NCI-H524 (cell line): ENCODE measurements around the gene TPP2.

Experiments
- DNase-seq, 2 experiments: peaks; one replicate each; lab custom pipeline; 2025; lab: John Stamatoyannopoulos, UW

The TPP2 gene

DNA sequence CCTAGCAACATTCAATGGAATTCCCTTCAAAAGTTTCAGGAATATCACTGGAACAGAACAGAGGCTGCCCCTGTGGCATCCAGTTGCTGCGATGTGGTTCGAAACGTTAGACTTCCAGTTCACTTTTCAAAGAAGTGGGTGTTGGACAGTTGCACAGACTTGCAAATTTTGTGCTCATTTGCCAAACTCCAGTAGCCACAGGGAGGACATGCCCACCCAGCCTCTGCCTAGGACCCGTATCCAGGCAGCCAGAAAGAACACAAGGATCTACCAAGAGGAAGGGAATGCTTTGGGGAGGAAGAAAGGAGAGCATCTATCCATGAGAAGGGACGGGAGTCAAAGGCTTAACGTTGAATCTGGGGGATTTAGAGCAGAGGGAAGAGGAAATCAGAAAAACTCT, 98.2 kb downstream of the TPP2 start, which contains the start of gene METTL21C:
TSS of gene METTL21C (minus strand) at position 108 of the 400 bp plus-strand sequence. CDS start 546 bp downstream, outside the sequence.
- DNase-seq, result no peak

DNA sequence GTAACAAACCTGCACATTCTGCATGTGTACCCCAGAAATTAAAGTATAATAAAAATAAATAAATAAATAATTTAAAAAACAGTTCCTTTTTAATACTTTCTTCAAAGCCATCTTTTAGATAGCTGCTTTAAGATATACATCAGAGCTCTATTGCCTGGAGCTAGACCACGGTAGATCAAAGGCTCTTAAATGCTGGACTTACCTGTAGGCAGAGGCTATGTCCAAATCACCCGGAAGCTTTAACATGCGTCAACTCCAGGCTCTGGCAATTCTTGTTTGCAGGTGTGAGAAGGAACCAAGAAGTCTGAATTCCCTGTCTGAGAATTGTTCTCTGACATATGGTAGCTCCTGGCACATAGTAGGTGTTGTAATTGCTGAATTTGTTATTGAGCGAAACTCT, 99.7 kb downstream of the TPP2 start:
- no peak for DNase-seq

DNA sequence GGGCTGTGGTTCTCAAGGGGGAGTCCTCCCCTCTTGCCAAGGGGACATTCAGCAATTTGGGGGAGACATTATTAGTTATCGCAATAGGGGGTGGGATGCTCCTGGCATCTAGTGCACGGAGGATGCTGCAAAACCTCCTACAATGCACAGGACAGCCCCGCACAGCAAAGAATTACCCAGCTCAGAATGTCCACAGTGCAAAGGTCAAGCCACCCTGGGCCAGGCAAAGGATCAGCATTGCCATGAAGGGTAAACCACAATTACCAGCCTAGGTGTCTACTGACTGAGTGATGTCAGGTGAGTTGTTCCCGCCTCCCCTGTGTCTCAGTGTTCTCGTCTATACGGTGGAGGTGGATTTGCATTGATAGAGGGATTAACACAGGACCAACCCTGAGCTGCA, 100.5 kb downstream of the TPP2 start:
- no peak for DNase-seq

DNA sequence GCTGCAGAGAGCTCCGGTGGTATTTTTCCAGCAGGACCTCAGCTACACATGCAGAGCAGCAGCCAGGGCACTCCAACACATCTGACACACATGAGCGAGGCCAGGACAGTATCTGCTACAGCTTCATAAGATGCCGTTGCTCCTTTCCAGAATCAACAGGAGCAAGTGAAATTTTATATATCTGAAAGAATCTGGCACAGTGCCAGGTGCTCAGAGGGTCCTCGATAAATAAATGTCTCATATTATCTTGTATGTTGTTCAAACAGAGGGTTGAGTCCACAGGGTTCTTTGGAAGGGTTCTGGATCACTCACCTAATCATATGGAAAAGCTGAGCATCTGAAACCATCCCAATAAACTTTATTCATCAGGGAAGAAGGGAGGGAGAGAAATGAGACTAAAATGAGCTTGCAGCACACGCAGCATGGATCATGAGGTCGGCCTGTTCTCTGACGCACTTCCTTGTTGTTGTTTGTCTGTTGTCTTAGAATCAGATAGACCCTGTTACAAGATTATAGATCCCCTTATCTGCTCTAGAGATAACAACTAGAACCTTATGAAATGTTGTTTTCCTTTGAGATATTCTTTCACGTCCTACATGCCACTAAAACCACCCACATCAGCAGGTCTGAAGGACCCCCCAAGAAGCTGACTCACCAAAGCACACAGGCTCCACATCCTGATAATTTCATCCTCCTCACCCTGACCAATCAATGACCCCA, 101.3 kb downstream of the TPP2 start:
- DNase-seq, result no peak

DNA sequence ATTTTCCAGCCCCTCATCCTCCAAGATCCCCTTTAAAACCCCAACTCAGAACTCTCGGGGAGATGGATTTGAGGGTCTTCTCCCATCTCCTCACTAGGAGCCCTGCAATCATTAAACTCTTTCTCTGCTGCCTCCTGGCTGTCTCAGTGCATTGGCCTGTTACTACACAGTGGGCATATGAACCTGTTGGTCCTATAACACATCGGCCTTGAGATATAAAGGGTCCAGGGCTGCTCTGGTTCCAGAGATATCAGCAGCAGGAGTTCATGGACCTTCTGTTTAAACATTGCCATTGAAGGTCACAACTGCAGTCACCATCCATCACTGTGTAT, 101.8 kb downstream of the TPP2 start:
- DNase-seq, result no peak

DNA sequence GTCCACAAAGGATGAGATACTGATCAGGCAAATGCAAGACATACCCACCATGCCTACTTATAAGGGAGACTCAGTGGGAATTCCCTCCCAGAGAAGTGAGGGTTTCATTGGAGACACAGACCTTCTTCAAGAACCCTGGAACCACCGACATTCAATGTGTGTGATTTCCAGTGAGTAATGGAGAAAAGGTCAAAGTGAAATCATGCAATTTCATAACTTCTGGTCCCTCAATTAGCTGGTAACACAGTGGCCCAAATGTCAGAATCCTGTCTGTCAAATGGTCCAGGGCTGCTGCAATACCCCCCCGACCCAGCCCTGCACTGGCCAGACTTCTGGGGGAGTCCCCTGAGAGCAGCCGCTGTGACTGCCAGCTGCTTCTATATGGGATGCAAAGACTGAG, 102.7 kb downstream of the TPP2 start:
- peak; percentile 27 to 36 for DNase-seq

DNA sequence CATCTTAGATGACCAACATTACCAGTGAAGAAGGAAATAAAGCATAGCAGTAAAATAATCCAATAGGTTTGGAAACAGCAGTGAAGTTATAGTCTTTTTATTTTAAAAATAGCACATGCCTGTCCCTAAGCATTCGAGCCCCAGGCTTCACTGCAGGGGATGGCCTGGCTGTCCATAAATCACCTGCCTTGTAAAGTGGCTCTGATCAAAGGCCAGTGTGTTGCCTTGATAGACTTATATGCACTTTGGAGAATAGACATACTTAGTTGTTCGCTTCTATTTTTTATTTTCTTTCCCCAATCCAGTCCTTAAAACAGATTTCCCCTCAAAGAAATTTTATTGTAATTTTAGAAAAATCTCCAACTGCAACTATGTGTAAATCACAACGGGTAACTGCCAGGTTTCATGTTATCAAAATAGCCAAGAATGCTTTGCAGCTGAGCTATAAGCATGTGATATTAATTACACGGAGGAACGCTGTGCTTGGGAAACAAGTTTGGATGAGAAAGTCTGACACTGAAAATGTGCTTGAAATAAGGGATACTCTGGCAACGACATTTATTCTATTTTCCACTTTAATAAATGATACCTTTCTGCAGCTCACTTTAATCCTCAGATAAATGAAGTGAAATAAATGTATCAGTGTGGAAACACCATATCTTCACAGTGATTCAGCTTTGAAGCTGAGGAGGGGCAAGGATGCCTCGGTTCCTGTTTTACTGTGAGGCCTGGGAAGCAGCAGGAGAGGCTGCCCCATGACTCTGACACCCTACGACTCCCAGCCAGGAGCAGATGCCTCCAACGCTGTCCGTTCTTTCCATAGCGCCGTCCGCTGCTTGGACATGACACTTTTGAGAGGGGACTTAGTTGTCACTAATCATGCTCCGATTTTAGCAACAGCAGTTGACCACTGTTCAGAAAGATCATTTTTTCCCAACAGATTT, 103.6 kb downstream of the TPP2 start:
- no peak for DNase-seq

DNA sequence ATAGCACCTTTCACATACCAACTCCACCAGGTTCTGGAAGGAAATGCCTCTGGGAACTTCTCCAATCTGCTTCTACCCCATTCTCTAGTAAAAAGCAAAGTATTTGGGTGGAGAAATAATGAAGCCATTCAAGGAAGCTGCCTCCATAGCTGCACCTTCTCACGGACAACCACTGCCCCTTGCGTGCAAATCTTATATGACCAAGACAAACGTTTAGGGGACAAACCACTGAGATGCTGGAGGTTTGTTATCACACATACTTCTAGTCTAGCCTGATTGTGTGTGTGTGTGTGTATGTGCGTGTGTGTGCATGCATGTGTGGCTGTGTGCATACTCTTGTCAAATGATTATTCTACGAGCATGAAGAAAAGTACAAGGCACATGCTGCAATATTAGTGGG, 104.5 kb downstream of the TPP2 start:
- DNase-seq, result no peak

DNA sequence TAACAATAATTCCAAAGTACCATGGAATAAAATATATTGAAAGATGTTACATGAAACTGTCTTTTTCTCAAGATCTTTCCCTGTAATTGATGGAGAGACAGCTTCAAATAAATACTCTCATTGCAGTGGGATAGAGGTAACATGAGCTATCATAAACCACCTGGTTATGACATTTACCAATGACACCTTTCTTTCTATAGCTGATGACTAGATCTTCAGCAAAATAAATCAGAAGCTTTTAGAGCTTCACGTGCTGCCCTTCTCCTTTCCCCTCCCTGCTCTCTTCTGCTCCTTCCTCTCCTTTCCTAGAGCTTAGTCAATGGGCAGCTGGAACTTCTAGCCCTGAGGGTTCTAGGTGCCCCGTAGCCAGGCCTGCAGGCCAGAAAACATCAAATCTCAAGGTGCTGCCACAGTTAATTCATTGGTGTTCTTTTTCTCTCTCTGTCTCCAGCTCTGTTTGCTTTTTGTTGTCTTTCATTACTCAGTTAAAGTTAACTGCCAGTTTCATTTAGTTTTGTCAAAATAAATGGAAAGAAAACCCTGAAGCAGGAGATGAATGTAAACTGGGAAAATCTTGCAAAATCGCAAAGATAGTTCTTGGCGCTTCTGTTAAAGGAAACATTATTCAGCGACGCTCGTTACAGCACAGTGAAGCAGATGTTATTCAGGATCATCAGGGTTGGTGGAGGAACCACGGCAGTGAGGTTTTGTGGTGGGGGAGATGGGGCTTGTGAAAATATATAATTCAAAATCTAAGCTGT, 106.4 kb downstream of the TPP2 start:
- no peak for DNase-seq

DNA sequence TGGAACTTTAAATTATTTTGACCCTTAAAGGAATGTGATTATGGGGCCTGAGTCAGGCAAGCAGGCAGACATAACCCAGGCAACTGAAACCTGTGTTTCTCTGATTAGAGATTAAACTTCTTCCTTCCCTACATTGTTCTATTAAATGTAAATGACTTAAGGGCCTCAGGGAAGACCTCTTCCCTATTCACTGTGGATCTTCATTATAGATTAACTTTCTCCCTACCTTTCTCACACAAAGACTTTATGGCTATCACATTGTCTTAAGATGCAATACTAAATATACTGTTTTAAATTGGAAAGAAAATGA, 106.9 kb downstream of the TPP2 start:
- DNase-seq, result no peak

DNA sequence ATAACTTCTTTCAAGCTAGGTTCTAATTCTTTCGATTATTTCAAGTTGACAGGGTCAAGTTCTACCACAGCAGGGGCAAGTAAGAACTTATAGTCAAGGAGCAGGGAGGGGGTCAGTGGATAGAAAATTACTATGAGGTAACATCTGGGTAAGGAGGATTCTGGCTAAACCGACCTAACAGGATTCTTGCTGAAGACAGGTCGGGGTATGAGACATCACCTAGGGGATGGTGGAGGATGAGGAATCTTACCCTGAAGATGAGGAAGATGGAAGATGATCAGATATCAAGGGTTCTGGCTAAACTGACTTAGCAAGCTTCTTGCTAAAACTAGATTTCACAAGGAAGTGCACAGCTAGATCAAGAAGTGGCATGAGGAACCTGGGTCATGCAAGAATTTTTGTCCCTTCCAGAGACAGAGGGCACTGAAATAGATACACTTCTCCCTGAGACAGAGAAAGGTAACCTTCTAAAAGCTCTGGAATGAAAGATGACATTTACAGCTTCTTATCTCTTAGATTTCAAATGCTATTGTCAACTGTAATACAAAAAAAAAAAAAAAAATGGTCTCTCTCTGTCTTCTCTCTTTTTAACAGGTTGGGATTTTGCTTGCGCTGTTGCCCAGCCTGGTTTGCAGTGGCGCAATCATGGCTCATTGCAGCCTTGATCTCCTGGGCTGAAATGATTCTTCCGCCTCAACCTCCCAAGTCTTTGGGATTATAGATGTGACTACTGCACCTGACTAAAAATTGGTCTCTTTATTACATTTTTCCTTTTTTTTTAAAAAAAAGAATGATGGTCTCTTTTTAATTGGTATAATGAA, 107.7 kb downstream of the TPP2 start:
- DNase-seq, result no peak

DNA sequence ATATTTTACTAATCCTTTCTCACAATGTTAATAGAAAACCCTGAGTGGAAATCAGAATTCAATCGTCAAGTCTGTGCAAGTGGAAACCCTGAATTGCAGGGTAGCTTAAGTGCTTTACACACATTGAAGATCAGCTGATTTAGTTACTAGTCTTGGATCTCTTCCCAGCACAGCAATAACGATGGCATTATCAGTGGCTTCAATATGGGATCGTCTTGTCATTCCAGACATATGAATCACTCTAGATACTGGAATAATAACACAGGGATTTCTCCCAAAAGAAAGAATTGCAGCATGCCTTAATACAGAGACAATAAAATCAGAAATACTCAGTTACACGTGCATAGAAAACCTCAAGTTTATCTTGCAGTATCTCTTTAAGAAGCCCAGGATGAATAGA, 110.7 kb downstream of the TPP2 start:
- no peak for DNase-seq

DNA sequence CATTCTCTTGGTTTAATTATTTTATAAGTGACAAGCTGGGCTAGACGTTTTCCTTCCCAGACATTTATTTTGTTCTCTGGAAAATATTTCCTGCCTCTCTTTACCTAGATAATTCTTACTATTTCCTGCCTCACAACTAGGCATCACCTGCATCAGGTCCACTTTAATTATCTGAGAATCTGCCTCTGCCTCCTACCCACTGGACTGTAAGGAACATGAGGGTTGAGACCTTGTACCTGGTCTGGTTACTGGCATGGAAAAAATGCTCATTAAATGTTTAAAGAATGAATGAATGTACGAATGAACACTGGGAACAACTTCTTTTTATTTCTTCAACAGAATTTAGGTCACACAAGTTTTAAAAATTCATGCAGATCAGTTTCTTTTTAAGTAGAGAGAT, 111.4 kb downstream of the TPP2 start:
- no peak for DNase-seq

DNA sequence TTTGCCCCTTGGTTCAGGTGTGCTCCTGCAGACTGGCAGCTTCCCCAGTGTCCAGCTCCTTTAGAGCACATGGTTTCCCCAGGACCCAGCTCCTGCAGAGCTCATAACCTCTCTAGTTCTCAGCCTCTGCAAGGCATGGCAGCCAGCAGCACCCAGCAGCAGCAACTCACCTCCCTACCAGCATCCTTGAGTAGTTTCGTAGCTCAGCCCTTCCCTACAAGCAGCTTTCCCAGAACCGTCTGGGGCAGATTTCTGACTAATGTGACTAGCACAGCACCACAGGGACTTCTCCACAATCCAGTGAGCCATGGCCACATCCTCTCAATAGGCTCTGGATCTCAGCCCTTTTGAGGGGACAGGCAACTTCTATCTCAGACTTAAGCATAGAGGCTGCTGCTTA, 112.2 kb downstream of the TPP2 start:
- DNase-seq, result no peak

DNA sequence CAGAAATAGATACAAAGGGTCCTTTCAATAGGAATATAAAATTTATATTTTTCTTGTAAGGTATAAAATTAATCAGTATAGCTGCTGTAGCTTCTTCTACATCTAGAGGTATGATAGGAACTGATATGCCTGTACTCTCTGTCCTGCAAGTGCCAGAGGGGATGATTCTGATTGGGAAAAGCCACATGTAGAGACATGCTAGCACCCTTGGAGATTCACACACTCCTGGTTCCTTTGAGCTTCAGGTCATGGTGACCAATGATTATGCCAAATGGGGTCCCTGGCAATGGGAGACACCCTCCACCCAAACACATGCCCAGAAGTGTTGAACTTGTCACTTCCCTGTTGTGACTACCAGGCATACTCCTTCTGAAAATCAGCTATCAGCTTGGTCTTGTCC, 112.8 kb downstream of the TPP2 start:
- DNase-seq, result no peak

DNA sequence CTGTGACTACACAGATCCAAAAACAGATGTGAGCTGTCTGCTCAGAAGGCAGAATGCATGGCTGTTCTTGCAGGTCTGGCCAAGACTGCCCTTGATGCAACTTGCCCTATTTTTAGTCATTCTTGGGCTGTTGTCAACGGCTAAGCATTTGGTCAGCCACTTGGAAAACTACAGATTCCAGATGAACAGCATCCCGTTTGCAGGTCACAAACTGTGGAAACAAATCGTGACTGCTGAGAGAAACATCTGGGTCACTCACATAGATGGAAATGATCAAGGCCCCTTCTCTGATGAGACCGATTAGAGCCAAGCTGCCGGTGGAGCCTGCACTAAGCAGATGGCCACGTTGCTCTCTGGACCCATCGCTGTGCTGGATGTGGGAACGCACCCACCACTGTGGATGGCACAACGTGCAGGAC, 113.5 kb downstream of the TPP2 start:
- no peak for DNase-seq

DNA sequence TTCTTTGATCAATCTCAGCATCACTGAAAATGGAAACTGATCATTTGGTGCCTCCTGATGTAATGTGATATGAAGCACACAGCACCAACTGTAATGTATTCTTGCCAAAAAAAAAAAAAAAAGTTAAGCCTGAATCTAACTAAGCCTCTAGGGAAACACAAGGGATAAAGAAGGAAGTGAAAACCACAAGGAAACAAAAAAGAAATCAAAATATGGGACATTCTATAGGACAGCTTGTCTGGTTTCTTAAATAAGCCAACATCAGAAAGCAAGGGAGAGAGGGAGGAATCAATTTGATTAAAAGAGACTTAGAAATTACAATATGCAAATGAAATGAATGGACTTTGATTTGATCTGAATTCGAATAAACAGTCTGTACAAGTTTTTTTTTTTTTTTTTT, 118.7 kb downstream of the TPP2 start:
- DNase-seq, result no peak

DNA sequence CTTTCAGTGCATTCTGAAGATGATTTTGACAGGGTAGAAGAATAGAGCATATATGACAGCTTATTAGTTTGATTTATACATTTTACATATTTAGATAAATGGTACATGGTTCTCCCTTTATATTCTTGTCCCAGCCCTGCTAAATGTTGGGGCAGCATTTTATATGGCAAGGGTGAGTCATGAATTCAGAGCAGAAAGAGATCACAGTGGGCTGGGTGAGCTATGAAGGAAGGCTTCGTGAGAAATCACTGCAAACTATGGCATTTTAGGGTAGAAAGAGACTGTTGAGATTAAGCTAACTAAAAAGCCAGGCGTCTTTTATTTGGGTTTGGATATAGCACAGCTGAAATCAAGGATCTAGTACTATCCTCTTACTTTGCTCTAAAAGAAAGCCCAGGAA, 122.0 kb downstream of the TPP2 start:
- DNase-seq, result no peak

DNA sequence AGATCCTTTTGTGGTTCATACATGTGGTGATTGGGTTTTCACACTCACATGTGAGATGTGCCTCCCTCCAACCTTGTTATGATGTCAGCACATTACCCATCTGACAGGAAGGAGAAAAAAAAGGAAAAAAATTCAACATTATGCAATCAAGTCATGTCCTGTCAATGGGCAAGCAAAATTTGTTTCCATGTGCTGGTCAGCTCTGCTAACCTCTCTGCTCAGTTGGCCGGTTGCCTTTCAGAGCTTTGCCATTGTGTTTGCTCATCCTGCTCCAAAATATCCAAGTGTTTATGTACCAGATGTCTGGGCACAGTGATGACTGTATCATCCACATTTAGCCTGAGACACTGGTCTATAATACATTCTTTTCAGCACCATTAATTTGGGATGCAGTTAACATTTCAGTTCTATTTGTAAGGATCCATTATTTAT, 125.0 kb downstream of the TPP2 start:
- DNase-seq, result no peak

DNA sequence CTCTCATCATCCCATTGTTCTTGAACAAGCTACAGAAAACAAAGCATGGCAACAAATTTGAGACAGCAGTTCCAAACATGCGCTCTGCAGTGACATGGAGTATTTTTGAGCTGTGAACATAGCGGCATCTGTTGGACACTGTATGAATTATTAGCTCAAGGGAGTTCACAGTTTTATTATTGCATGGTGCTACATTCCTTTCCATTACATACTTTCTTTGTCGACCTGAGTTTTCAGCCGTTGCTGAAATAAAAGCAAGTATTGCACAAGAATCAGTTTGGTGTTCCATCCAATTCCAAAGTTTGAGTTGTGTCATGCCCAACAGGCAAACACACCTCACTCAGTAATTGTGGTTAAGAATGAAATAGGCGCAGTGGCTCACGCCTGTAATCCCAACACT, 128.1 kb downstream of the TPP2 start:
- DNase-seq, result peak; percentile 21 to 48

DNA sequence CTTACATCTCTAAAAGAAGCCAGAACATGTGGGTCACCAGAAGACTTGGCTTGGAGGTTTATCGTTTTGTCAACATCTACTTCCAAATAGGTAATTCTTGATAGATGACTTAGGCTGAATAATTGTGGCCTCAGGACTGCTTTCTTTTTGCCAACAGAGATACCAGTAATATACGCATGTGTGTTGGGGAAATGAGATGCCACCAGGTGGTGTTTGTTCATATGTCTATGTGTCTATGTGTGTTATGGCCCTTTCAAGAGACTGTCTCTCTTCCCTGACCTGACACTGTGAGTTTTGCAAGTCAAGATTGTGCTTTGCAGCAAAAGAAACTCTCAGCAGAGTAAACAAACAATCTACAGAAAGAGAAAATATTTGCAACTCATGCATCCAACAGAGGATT, 129.6 kb downstream of the TPP2 start:
- DNase-seq, result peak in 1 of 2 experiments; percentile 69
